NCI-H774 (cell line): ENCODE data around the gene SUN5.
"Not testable (repeated sequence)": the region's sequence is repeated elsewhere in the genome, so short reads cannot be mapped to it uniquely, and the experiment has no call there.

ENCODE experiments used
- DNase-seq: peaks from one replicate; lab custom pipeline; 2025; lab: John Stamatoyannopoulos, UW

The SUN5 gene

GRCh38 chr20:32965115-32965514, 39.1 kb downstream of the SUN5 start:
- no peak for DNase-seq

- DNase-seq = no peak
Observed at GRCh38 chr20:32964575-32964974, 39.7 kb downstream of the SUN5 start.

- no peak for DNase-seq
Observed at GRCh38 chr20:32963176-32963575, 41.1 kb downstream of the SUN5 start.

- not testable (repeated sequence) for DNase-seq
Observed at GRCh38 chr20:32962646-32963045, 41.6 kb downstream of the SUN5 start.

GRCh38 chr20:32962053-32962452, 42.2 kb downstream of the SUN5 start:
- no peak for DNase-seq

- no peak for DNase-seq
Observed at GRCh38 chr20:32960849-32961731, 43.1 kb downstream of the SUN5 start.

GRCh38 chr20:32960222-32960518, 44.1 kb downstream of the SUN5 start:
- no peak for DNase-seq

- DNase-seq = no peak
Observed at GRCh38 chr20:32959351-32960221, 44.6 kb downstream of the SUN5 start.

GRCh38 chr20:32958574-32958973, 45.7 kb downstream of the SUN5 start:
- DNase-seq = no peak

GRCh38 chr20:32957459-32957858, 46.8 kb downstream of the SUN5 start:
- DNase-seq = no peak

GRCh38 chr20:32950539-32950938, 53.7 kb downstream of the SUN5 start:
- DNase-seq = not testable (repeated sequence)

- no peak for DNase-seq
Observed at GRCh38 chr20:32946629-32947028, 57.6 kb downstream of the SUN5 start.

- no peak for DNase-seq
Observed at GRCh38 chr20:32945710-32946221, 58.5 kb downstream of the SUN5 start.

GRCh38 chr20:32943490-32944052, 60.7 kb downstream of the SUN5 start:
- no peak for DNase-seq

GRCh38 chr20:32941155-32941885, 62.9 kb downstream of the SUN5 start:
- DNase-seq = no peak

- no peak for DNase-seq
Observed at GRCh38 chr20:32934580-32934979, 69.7 kb downstream of the SUN5 start.
